HG03045 (cell line): ENCODE measurements around the gene PCYOX1L.
"Not testable (repeated sequence)": the region's sequence is repeated elsewhere in the genome, so short reads cannot be mapped to it uniquely, and the experiment has no call there.

ENCODE experiments used
- ATAC-seq: cut with Tn5 transposase; IDR thresholded peaks from one replicate; pipeline ENCODE4 v1.9.1; 2021; ENCODE audit warnings: mild to moderate bottlenecking, moderate library complexity; ENCODE audit not compliant: unreplicated experiment

Gene PCYOX1L

GRCh38 chr5:149382517-149383220, 24.8 kb downstream of the PCYOX1L start:
- no peak for ATAC-seq

- no peak for ATAC-seq
Observed at GRCh38 chr5:149383399-149383798, 25.6 kb downstream of the PCYOX1L start.

- no peak for ATAC-seq
Observed at GRCh38 chr5:149386166-149386565, 28.3 kb downstream of the PCYOX1L start.

GRCh38 chr5:149387081-149387631, 29.3 kb downstream of the PCYOX1L start:
- no peak for ATAC-seq

GRCh38 chr5:149387982-149388381, 30.1 kb downstream of the PCYOX1L start:
- ATAC-seq = no peak

- no peak for ATAC-seq
Observed at GRCh38 chr5:149388498-149389190, 30.8 kb downstream of the PCYOX1L start.

- ATAC-seq = no peak
Observed at GRCh38 chr5:149389552-149390495, 32.0 kb downstream of the PCYOX1L start.

GRCh38 chr5:149391076-149391475, 33.2 kb downstream of the PCYOX1L start:
- not testable (repeated sequence) for ATAC-seq

- ATAC-seq = no peak
Observed at GRCh38 chr5:149391524-149391923, 33.7 kb downstream of the PCYOX1L start.

GRCh38 chr5:149392718-149393117, 34.9 kb downstream of the PCYOX1L start:
- ATAC-seq = no peak

GRCh38 chr5:149394996-149395395, 37.1 kb downstream of the PCYOX1L start:
- ATAC-seq = not testable (repeated sequence)

GRCh38 chr5:149397530-149397929, 39.7 kb downstream of the PCYOX1L start:
- ATAC-seq = no peak

- ATAC-seq = not testable (repeated sequence)
Observed at GRCh38 chr5:149398747-149399266, 41.0 kb downstream of the PCYOX1L start.

- no peak for ATAC-seq
Observed at GRCh38 chr5:149399775-149400174, 41.9 kb downstream of the PCYOX1L start.

GRCh38 chr5:149400304-149400703, 42.5 kb downstream of the PCYOX1L start:
- no peak for ATAC-seq

GRCh38 chr5:149401051-149401450, 43.2 kb downstream of the PCYOX1L start:
- ATAC-seq = no peak

- no peak for ATAC-seq
Observed at GRCh38 chr5:149402291-149402690, 44.4 kb downstream of the PCYOX1L start.

- ATAC-seq = no peak
Observed at GRCh38 chr5:149403923-149404745, 46.3 kb downstream of the PCYOX1L start.

GRCh38 chr5:149404746-149405549, 47.1 kb downstream of the PCYOX1L start:
- no peak for ATAC-seq
